Myocyte (in vitro differentiated cells): ENCODE data around the gene PLXDC2. TPM values are rescaled to one million over a fixed set of nuclear protein-coding genes. Genes with fewer than 3 reads are reported as not detected.
A peak's percentile ranks its signal among the peaks of the same experiment; 100 is the strongest.
"Not testable (repeated sequence)": the region's sequence is repeated elsewhere in the genome, so short reads cannot be mapped to it uniquely, and the experiment has no call there.

Source experiments
- DNase-seq: peaks from one replicate; pipeline ENCODE4 v3.0.0-alpha.2; 2012; ENCODE audit warnings: low read depth
- total RNA-seq: library from RNA; depleted of rRNA; stranded (reverse); fragments of >200 nt; gene quantifications from 2 replicates; pipeline ENCODE4 v1.2.3, GENCODE V29; 2014

PLXDC2 gene
- total RNA-seq, 1 donor from 2014 or later = 12.0 TPM

GRCh38 chr10:20029523-20029922 is 213.3 kb downstream of the PLXDC2 start:
- no peak for DNase-seq

- no peak for DNase-seq
Observed at GRCh38 chr10:20033476-20033875, 217.2 kb downstream of the PLXDC2 start.

- no peak for DNase-seq
Observed at GRCh38 chr10:20034732-20035131, 218.5 kb downstream of the PLXDC2 start.

GRCh38 chr10:20040012-20040411 is 223.8 kb downstream of the PLXDC2 start:
- DNase-seq = no peak

- no peak for DNase-seq
Observed at GRCh38 chr10:20041931-20042330, 225.7 kb downstream of the PLXDC2 start.

- not testable (repeated sequence) for DNase-seq
Observed at GRCh38 chr10:20045100-20045499, 228.9 kb downstream of the PLXDC2 start.

- no peak for DNase-seq
Observed at GRCh38 chr10:20048161-20048560, 231.9 kb downstream of the PLXDC2 start.

- no peak for DNase-seq
Observed at GRCh38 chr10:20058135-20058534, 241.9 kb downstream of the PLXDC2 start.

GRCh38 chr10:20059084-20059835 is 243.0 kb downstream of the PLXDC2 start:
- DNase-seq = peak; percentile 71

GRCh38 chr10:20065814-20066213 is 249.6 kb downstream of the PLXDC2 start:
- no peak for DNase-seq

- DNase-seq = no peak
Observed at GRCh38 chr10:20073167-20073566, 256.9 kb downstream of the PLXDC2 start.

GRCh38 chr10:20075713-20076112 is 259.5 kb downstream of the PLXDC2 start:
- no peak for DNase-seq

- no peak for DNase-seq
Observed at GRCh38 chr10:20084451-20084850, 268.2 kb downstream of the PLXDC2 start.

GRCh38 chr10:20085115-20085514 is 268.9 kb downstream of the PLXDC2 start:
- no peak for DNase-seq

GRCh38 chr10:20087353-20087752 is 271.1 kb downstream of the PLXDC2 start:
- no peak for DNase-seq

- peak; percentile 16 for DNase-seq
Observed at GRCh38 chr10:20088061-20088701, 271.9 kb downstream of the PLXDC2 start.

- peak; percentile 56 for DNase-seq
Observed at GRCh38 chr10:20089879-20090278, 273.6 kb downstream of the PLXDC2 start.

- no peak for DNase-seq
Observed at GRCh38 chr10:20090831-20091230, 274.6 kb downstream of the PLXDC2 start.

GRCh38 chr10:20091698-20092097 is 275.5 kb downstream of the PLXDC2 start:
- DNase-seq = no peak

GRCh38 chr10:20093600-20093999 is 277.4 kb downstream of the PLXDC2 start:
- no peak for DNase-seq

GRCh38 chr10:20094226-20094976 is 278.2 kb downstream of the PLXDC2 start:
- DNase-seq = no peak

GRCh38 chr10:20100171-20100570 is 283.9 kb downstream of the PLXDC2 start:
- peak; percentile 27 for DNase-seq
